A549 (cell line): ENCODE results near the gene REM2. TPM values are rescaled to one million over a fixed set of nuclear protein-coding genes. Genes with fewer than 3 reads are reported as not detected.

Experiments
- ATAC-seq, 2 experiments: fragments of 200-7000 bp in 1 of 2; fragments of >200 bp in 1 of 2; cut with Nextera tagmentation in 1 of 2; cut with Tn5 transposase in 1 of 2; 3 replicates each; pipeline versions ENCODE4 v1.8.0 to v1.9.1; 2018 to 2020; ENCODE audit warnings: mild to moderate bottlenecking in 1 of 2, moderate library complexity in 1 of 2
- CTCF ChIA-PET: fragments of 300-600 bp; sonication (Branson Sonifier 250); formaldehyde crosslinking; extraction: SDS; loops from one replicate; lab custom pipeline; 2021; ENCODE audit warnings: antibody characterized with exemption, inconsistent platforms; lab: Yijun Ruan, JAX
- POLR2A ChIA-PET: fragments of 350-600 bp; formaldehyde crosslinking; extraction: SDS; loops from one replicate; lab custom pipeline; 2021; ENCODE audit warnings: antibody characterized with exemption, inconsistent platforms; lab: Yijun Ruan, JAX
- DNase-seq, 2 experiments: peaks; one replicate each; pipeline versions ENCODE4 v3.0.0 to v3.0.0-alpha.2; 2011 to 2016; ENCODE audit warnings: low read depth in 1 of 2, low spot score in 1 of 2
- FAIRE-seq: peaks from 2 replicates; lab custom pipeline; 2011; peaks lifted over from hg19 to GRCh38; lab: Jason Lieb, UNC
- H3K27ac ChIP-seq, 2 experiments: fragments of >200 bp; sonication (Bioruptor Twin); formaldehyde crosslinking; 3 replicates each; pipeline ENCODE4 v1.5.1; 2016 to 2017
- H3K4me1 ChIP-seq: fragments of >200 bp; sonication (Bioruptor Twin); formaldehyde crosslinking; 3 replicates; pipeline ENCODE4 v1.6.1; 2016
- H3K4me2 ChIP-seq: fragments of >200 bp; sonication (Bioruptor Twin); formaldehyde crosslinking; 3 replicates; pipeline ENCODE4 v1.6.1; 2016
- H3K4me3 ChIP-seq: fragments of >200 bp; sonication (Bioruptor Twin); formaldehyde crosslinking; 3 replicates; pipeline ENCODE4 v1.5.1; 2016
- H3K9me3 ChIP-seq: fragments of >200 bp; sonication (Bioruptor Twin); formaldehyde crosslinking; 3 replicates; pipeline ENCODE4 v1.6.1; 2016
- CBX2 ChIP-seq: fragments of 200-600 bp; sonication (generic); IDR thresholded peaks from 2 replicates; pipeline ENCODE4 v1.6.1; 2016; ENCODE audit warnings: low read depth, mild to moderate bottlenecking, borderline replicate concordance
- CBX8 ChIP-seq: fragments of 200-600 bp; sonication (generic); IDR thresholded peaks from 2 replicates; pipeline ENCODE4 v1.6.1; 2016
- CEBPB ChIP-seq, 2 experiments: fragments of >200 bp in 1 of 2; sonication (Bioruptor Twin) in 1 of 2; formaldehyde crosslinking in 1 of 2; IDR thresholded peaks; 2 replicates each; pipeline ENCODE4 v1.6.1; 2012 to 2016
- EHF ChIP-seq: fragments of 250-450 bp; sonication (Bioruptor Pico); IDR thresholded peaks from 2 replicates; pipeline ENCODE4 v1.5.0; 2020; ENCODE audit warnings: mild to moderate bottlenecking
- EP300 ChIP-seq, 2 experiments: fragments of >200 bp; sonication (Bioruptor Twin); formaldehyde crosslinking; IDR thresholded peaks; 2 replicates in 1 of 2; 3 replicates in 1 of 2; pipeline ENCODE4 v1.6.1; 2016 to 2017
- ESRRA ChIP-seq: fragments of 150-350 bp; IDR thresholded peaks from 2 replicates; pipeline ENCODE4 v1.6.1; 2014; ENCODE audit warnings: mild to moderate bottlenecking, low read length, borderline replicate concordance
- FOSL2 ChIP-seq, 2 experiments: fragments of 450-650 bp in 1 of 2; fragments of >200 bp in 1 of 2; sonication (Bioruptor Twin) in 1 of 2; formaldehyde crosslinking; IDR thresholded peaks; 2 replicates each; pipeline versions ENCODE4 v1.5.0 to v1.6.1; 2016 to 2020; ENCODE audit warnings: mild to moderate bottlenecking in 1 of 2, moderate library complexity in 1 of 2
- FOXS1 ChIP-seq: fragments of 250-450 bp; sonication (Bioruptor Pico); IDR thresholded peaks from 2 replicates; pipeline ENCODE4 v1.5.0; 2020; ENCODE audit warnings: mild to moderate bottlenecking, moderate library complexity
- GATA3 ChIP-seq: IDR thresholded peaks from 2 replicates; pipeline ENCODE4 v1.6.1; 2012; ENCODE audit warnings: borderline replicate concordance
- HEYL ChIP-seq: fragments of 250-450 bp; sonication (Bioruptor Pico); IDR thresholded peaks from 2 replicates; pipeline ENCODE4 v1.8.0; 2021; ENCODE audit warnings: mild to moderate bottlenecking, moderate library complexity
- HOXA7 ChIP-seq: fragments of 250-450 bp; sonication (Bioruptor Pico); IDR thresholded peaks from 2 replicates; pipeline ENCODE4 v1.5.0; 2020; ENCODE audit warnings: mild to moderate bottlenecking, moderate library complexity
- HOXB5 ChIP-seq: fragments of 250-450 bp; sonication (Bioruptor Pico); IDR thresholded peaks from 2 replicates; pipeline ENCODE4 v1.5.0; 2020; ENCODE audit warnings: mild to moderate bottlenecking, moderate library complexity
- JUNB ChIP-seq: fragments of >200 bp; sonication (Bioruptor Twin); formaldehyde crosslinking; IDR thresholded peaks from 2 replicates; pipeline ENCODE4 v1.6.1; 2016
- KDM1A ChIP-seq: fragments of 200-600 bp; sonication (generic); IDR thresholded peaks from 2 replicates; pipeline ENCODE4 v1.6.1; 2016; ENCODE audit warnings: low read depth, mild to moderate bottlenecking
- KDM5A ChIP-seq: fragments of 200-600 bp; sonication (generic); IDR thresholded peaks from 2 replicates; pipeline ENCODE4 v1.6.1; 2016; ENCODE audit warnings: antibody characterized with exemption, mild to moderate bottlenecking
- MAFK ChIP-seq: fragments of 450-650 bp; IDR thresholded peaks from 2 replicates; pipeline ENCODE4 v1.6.1; 2014; ENCODE audit not compliant: partially characterized antibody
- MAZ ChIP-seq: fragments of 150-350 bp; IDR thresholded peaks from 2 replicates; pipeline ENCODE4 v1.6.1; 2014; ENCODE audit warnings: antibody characterized with exemption, low read depth, low read length, borderline replicate concordance
- POLR2A ChIP-seq: IDR thresholded peaks from 2 replicates; pipeline ENCODE4 v1.6.1; 2012; ENCODE audit warnings: mild to moderate bottlenecking, low read length
- POLR2AphosphoS2 ChIP-seq: conservative IDR thresholded peaks from 2 replicates; pipeline ENCODE4 v1.6.1; 2012; ENCODE audit warnings: low read length, improper control_type of control experiment, inconsistent platforms
- RARB ChIP-seq: fragments of 250-450 bp; sonication (Bioruptor Pico); IDR thresholded peaks from 2 replicates; pipeline ENCODE4 v1.8.0; 2021; ENCODE audit warnings: mild to moderate bottlenecking, moderate library complexity
- RFX5 ChIP-seq: fragments of 450-650 bp; IDR thresholded peaks from 2 replicates; pipeline ENCODE4 v1.7.1; 2014; ENCODE audit warnings: antibody characterized with exemption, mild to moderate bottlenecking, moderate library complexity
- TP53 ChIP-seq: fragments of 250-450 bp; sonication (Bioruptor Pico); IDR thresholded peaks from 2 replicates; pipeline ENCODE4 v1.5.0; 2021; ENCODE audit warnings: mild to moderate bottlenecking, moderate library complexity
- ZFP36 ChIP-seq: fragments of 450-650 bp; IDR thresholded peaks from 2 replicates; pipeline ENCODE4 v1.6.1; 2014; ENCODE audit warnings: borderline replicate concordance; ENCODE audit not compliant: partially characterized antibody
- WGBS: methylation state at CpG from one replicate; pipeline ENCODE4 v1.1.6; 2017; ENCODE audit errors: missing lambda C conversion rate; 5-methylcytosine and 5-hydroxymethylcytosine counted together
- polyA plus RNA-seq, 4 experiments: library from polyadenylated mRNA; depleted of rRNA in 3 of 4; stranded (reverse); fragments of >200 nt; fragmentation: RNase III in 1 of 4; extraction: RNeasy Plus Mini Kit Qiagen cat#74134 plus additional on column Dnase treatment in 1 of 4; gene quantifications; 2 replicates in 3 of 4; 3 replicates in 1 of 4; pipeline ENCODE4 v1.2.3, GENCODE V29; 2011 to 2017
- TF ChIP-seq, protein P1 (sequence below): fragments of 450-650 bp; IDR thresholded peaks from 2 replicates; pipeline ENCODE4 v1.6.1; 2014; ENCODE audit warnings: antibody characterized with exemption
- TF ChIP-seq, protein P2 (sequence below): fragments of 200-600 bp; sonication (generic); IDR thresholded peaks from 2 replicates; pipeline ENCODE4 v1.6.1; 2016; ENCODE audit warnings: antibody characterized with exemption, mild to moderate bottlenecking, moderate library complexity
- TF ChIP-seq, protein P3 (sequence below): fragments of >200 bp; sonication (Bioruptor Twin); formaldehyde crosslinking; IDR thresholded peaks from 3 replicates; pipeline ENCODE4 v1.5.1; 2016

REM2 gene
- polyA plus RNA-seq, 2 of the 4 experiments (the other 2 are of a cell fraction) = 0.23 to 0.31 TPM

DNA sequence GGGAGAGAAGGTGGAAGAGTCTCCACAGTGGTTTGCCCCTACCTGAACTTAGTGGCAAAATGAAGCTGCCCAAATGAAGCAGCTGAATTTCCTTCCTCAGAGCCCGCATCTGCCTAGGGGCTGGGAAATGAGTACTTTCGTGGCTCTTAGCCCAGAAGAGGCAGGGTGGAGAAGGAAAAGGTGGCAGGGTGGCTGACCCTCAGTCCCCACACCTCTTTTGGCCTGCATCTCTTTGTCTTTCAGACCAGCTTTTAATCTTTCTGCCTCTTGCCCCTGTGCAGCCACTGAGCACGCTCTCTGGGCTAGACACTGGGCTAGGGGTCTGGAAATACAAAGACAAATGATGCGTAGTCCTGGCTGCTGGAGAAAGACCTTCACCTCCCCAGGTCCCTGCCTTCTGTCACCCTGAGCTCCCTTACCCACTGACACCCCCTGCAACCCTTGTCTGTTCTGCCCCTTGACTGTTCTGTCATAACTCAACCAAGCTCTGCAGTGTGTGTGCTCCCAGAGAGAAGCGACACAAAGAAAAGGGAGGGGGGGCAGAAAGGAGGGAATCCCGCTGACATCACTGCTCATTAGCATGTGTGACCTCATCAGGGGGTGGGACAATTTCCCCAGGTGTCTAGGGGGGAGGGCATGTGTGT, 371 bp upstream of the REM2 start:
- TF ChIP-seq, protein P1, sequence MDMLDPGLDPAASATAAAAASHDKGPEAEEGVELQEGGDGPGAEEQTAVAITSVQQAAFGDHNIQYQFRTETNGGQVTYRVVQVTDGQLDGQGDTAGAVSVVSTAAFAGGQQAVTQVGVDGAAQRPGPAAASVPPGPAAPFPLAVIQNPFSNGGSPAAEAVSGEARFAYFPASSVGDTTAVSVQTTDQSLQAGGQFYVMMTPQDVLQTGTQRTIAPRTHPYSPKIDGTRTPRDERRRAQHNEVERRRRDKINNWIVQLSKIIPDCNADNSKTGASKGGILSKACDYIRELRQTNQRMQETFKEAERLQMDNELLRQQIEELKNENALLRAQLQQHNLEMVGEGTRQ = no peak
- TF ChIP-seq KDM1A (no peak), EHF (CRISPR knock-in tag) (no peak), FOXS1 (no peak), EP300 (IDR thresholded peaks at IDR 0.05) (no peak), CEBPB (IDR thresholded peaks at IDR 0.05) (no peak), CBX2 (no peak), RFX5 (no peak), HOXB5 (CRISPR knock-in tag) (no peak), POLR2AphosphoS2 (no peak), RARB (CRISPR knock-in tag) (no peak), GATA3 (no peak), KDM5A (no peak)
- TF ChIP-seq, protein P2, sequence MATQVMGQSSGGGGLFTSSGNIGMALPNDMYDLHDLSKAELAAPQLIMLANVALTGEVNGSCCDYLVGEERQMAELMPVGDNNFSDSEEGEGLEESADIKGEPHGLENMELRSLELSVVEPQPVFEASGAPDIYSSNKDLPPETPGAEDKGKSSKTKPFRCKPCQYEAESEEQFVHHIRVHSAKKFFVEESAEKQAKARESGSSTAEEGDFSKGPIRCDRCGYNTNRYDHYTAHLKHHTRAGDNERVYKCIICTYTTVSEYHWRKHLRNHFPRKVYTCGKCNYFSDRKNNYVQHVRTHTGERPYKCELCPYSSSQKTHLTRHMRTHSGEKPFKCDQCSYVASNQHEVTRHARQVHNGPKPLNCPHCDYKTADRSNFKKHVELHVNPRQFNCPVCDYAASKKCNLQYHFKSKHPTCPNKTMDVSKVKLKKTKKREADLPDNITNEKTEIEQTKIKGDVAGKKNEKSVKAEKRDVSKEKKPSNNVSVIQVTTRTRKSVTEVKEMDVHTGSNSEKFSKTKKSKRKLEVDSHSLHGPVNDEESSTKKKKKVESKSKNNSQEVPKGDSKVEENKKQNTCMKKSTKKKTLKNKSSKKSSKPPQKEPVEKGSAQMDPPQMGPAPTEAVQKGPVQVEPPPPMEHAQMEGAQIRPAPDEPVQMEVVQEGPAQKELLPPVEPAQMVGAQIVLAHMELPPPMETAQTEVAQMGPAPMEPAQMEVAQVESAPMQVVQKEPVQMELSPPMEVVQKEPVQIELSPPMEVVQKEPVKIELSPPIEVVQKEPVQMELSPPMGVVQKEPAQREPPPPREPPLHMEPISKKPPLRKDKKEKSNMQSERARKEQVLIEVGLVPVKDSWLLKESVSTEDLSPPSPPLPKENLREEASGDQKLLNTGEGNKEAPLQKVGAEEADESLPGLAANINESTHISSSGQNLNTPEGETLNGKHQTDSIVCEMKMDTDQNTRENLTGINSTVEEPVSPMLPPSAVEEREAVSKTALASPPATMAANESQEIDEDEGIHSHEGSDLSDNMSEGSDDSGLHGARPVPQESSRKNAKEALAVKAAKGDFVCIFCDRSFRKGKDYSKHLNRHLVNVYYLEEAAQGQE = no peak
- H3K27ac ChIP-seq = no peak overlapping the region
- H3K4me3 ChIP-seq = no peak overlapping the region
- H3K4me1 ChIP-seq = peaks cover 8% of the 10 kb centered on the region; the same call in 2 of the 3 replicates
- FAIRE-seq (no peak), ATAC-seq (no peak), DNase-seq (peak in 1 of 2 experiments; percentile 27)
- WGBS = 70% methylated on average over 6 of the region's 6 CpGs
- no peak overlapping the region for H3K4me2 ChIP-seq
- ChIA-PET POLR2A (interaction anchor here (0.6 to 1.0 kb wide), 3 partner anchors 9 to 114 kb away, joined by 3 to 5 read pairs (median 3); partner anchors contain the start of gene LRP10), CTCF (interaction anchor here (0.7 to 23.1 kb wide), 13 partner anchors 10 to 327 kb away, joined by 3 to 368 read pairs (median 5); partner anchors contain the start of genes CDH24, DAD1, LRP10 and PRMT5)
- H3K9me3 ChIP-seq = no peaks in the 10 kb centered on the region

DNA sequence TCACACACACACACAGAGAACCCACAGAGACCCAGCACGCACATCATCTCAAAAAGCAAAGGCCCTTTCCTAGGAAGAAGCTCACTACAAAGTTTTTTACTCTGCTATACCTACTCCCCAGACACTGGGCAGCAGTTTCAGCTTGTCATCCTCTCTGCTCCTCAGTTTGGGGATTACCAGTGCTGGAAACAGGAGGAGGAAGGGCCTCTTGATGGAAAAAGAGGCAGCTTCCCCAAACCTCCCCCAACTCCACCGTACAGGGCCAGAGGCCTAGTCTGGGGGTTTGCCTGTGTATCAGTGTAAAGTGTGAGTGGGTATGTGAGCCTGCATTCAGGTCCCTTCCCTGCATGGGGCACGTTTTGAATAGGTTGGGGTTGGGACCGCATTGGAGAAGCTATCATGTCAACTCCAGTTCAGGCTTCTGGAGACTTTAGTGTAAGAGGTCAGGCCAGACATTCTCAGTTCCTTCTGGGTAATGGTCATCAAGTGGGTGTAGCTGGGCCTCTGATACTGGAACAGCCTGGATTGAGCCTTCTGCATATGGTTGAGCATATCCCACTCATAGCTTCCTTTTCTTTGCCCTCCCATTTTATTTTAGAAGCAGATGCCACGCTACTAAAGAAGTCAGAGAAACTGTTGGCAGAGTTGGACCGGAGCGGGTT, 1.2 kb downstream of the REM2 start:
- Histone ChIP-seq H3K4me1 (peaks cover 13% of the 10 kb centered on the region), H3K9me3 (no peaks in the 10 kb centered on the region), H3K4me2 (no peak overlapping the region), H3K27ac (no peak overlapping the region), H3K4me3 (no peak overlapping the region)
- WGBS = 87% methylated on average over 7 of the region's 7 CpGs
- DNase-seq (no peak), ATAC-seq (no peak), FAIRE-seq (no peak)
- CTCF ChIA-PET = interaction anchor here (1.2 to 23.1 kb wide), 9 partner anchors 12 to 328 kb away, joined by 3 to 368 read pairs (median 9); partner anchors contain the start of gene LRP10
- POLR2A ChIA-PET = no interaction called here
- TF ChIP-seq MAFK (no peak), CBX8 (no peak), HEYL (CRISPR knock-in tag) (no peak), ZFP36 (no peak), MAZ (no peak), KDM5A (no peak), JUNB (no peak), FOSL2 (IDR thresholded peaks at IDR 0.05) (no peak), FOSL2 (CRISPR knock-in tag; IDR thresholded peaks at IDR 0.05) (no peak), POLR2A (no peak), ESRRA (no peak), HOXA7 (CRISPR knock-in tag) (no peak), EHF (CRISPR knock-in tag) (no peak), KDM1A (no peak), TP53 (CRISPR knock-in tag) (no peak), CBX2 (no peak)
- TF ChIP-seq, protein P2 = no peak
- TF ChIP-seq, protein P3, sequence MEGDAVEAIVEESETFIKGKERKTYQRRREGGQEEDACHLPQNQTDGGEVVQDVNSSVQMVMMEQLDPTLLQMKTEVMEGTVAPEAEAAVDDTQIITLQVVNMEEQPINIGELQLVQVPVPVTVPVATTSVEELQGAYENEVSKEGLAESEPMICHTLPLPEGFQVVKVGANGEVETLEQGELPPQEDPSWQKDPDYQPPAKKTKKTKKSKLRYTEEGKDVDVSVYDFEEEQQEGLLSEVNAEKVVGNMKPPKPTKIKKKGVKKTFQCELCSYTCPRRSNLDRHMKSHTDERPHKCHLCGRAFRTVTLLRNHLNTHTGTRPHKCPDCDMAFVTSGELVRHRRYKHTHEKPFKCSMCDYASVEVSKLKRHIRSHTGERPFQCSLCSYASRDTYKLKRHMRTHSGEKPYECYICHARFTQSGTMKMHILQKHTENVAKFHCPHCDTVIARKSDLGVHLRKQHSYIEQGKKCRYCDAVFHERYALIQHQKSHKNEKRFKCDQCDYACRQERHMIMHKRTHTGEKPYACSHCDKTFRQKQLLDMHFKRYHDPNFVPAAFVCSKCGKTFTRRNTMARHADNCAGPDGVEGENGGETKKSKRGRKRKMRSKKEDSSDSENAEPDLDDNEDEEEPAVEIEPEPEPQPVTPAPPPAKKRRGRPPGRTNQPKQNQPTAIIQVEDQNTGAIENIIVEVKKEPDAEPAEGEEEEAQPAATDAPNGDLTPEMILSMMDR = no peak
